ENCODE data around the gene RAD51B.

- no peak for TF ChIP-seq POLR2AphosphoS5 (IDR thresholded peaks at IDR 0.05; ENCODE audit: borderline replicate concordance, low read depth, low read length)
- no peak for TF ChIP-seq EZH2 (IDR thresholded peaks at IDR 0.05)
- no peak for TF ChIP-seq FOXP2 (optimal IDR thresholded peaks at IDR 0.05; ENCODE audit: control extremely low read depth, extremely low read length, insufficient read depth)
Measured at GRCh38 chr14:68094752-68095151, 275.2 kb downstream of the RAD51B start.
